ENCODE results near the gene TNRC6B. TPM values are rescaled to one million over a fixed set of nuclear protein-coding genes. Genes with fewer than 3 reads are reported as not detected.

Gene TNRC6B
- total and polyA plus RNA-seq, 2 of the 13 experiments (the other 11 are each of a cell fraction or from before 2014, with no cell fraction given) = 8.9 to 13.2 TPM

DNA sequence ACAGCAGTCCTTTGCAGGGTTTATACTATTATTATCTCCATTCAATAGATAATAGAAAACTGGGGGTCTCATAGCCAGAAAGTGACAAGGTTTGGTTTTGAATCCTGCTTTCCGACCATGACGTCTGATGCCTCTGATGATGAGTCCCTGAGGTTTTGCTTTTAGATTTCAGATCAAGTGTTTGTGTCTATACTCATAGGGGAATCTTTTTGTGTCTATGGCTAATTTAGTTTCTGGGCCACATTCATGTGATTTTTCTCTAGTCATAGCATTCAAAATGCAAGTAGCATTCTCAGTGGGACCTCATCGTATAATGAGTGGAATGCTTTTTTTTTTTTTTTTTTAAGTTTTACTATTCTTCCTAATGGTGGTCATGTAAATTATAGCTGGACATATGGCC lies 72.9 kb downstream of the TNRC6B start:
- in situ Hi-C loops (cut with HindIII; ENCODE audit: extremely low pct_ligation_motif_present, low pct_unique_long_range_greater_than_20kb) = no loop called here
- intact Hi-C loops (cut with micrococcal nuclease; ENCODE audit: unreplicated experiment) = no loop called here
- Histone ChIP-seq H3K4me2 (ENCODE audit: low read depth, low read length) (no peak overlapping the region), H4K20me1 (ENCODE audit: insufficient read depth, low read length) (0 out of 2 replicates have a peak, but pooled peaks cover 4% of the 10 kb centered on the region), H3K9ac (ENCODE audit: insufficient read depth, low read depth, low read length) (no peak overlapping the region), H3K4me3 (replicated peaks in 1 of 3; ENCODE audit: insufficient read depth in 1 of 3, low read depth in 2 of 3, low read length in 3 of 3) (no peak overlapping the region), H3K27ac (ENCODE audit: extremely low read length, insufficient read depth, low read length) (no peak overlapping the region), H3K27me3 (ENCODE audit: control insufficient read depth in 1 of 2, insufficient read depth in 2 of 2, low read length in 2 of 2) (no peaks in the 10 kb centered on the region), H3K36me3 (replicated peaks in 1 of 2; ENCODE audit: control insufficient read depth in 1 of 2, insufficient read depth in 2 of 2, low read length in 2 of 2) (peaks cover 5 to 8% of the 10 kb centered on the region in 2 experiments; a peak in 4 of 5 replicates), H2AFZ (ENCODE audit: low read length) (no peak overlapping the region), H3K4me1 (ENCODE audit: insufficient read depth, low read length) (no peaks in the 10 kb centered on the region), H3K79me2 (ENCODE audit: insufficient read depth, low read length) (peaks cover 5% of the 10 kb centered on the region), H3K9me3 (ENCODE audit: low read length) (no peaks in the 10 kb centered on the region)
- 96% methylated on average over 3 of the region's 3 CpGs for WGBS (ENCODE audit: low lambda C conversion rate)
- ATAC-seq (no peak), FAIRE-seq (no peak), DNase-seq (ENCODE audit: low spot score) (no peak)
- TF ChIP-seq ZNF331 (CRISPR knock-in tag; IDR thresholded peaks at IDR 0.05) (no peak), ZNF7 (CRISPR knock-in tag; IDR thresholded peaks at IDR 0.05) (no peak), ZNF569 (CRISPR knock-in tag; IDR thresholded peaks at IDR 0.05; ENCODE audit: borderline replicate concordance) (no peak), MBNL3 (CRISPR knock-in tag; conservative IDR thresholded peaks at IDR 0.05) (no peak), HES4 (CRISPR knock-in tag; IDR thresholded peaks at IDR 0.05; ENCODE audit: borderline replicate concordance) (no peak), POLR2AphosphoS2 (IDR thresholded peaks at IDR 0.05; ENCODE audit: low read depth, low read length) (no peak), ZNF329 (CRISPR knock-in tag; IDR thresholded peaks at IDR 0.05; ENCODE audit: low read depth) (no peak), ZBTB37 (CRISPR knock-in tag; IDR thresholded peaks at IDR 0.05) (no peak), KLF6 (CRISPR knock-in tag; IDR thresholded peaks at IDR 0.05) (no peak), ZNF138 (CRISPR knock-in tag; IDR thresholded peaks at IDR 0.05; ENCODE audit: low read depth) (no peak), NFYB (CRISPR knock-in tag; IDR thresholded peaks at IDR 0.05) (no peak), MEIS1 (CRISPR knock-in tag; IDR thresholded peaks at IDR 0.05; ENCODE audit: borderline replicate concordance) (no peak)
- POLR2A ChIA-PET = no interaction called here
- CTCF ChIA-PET (ENCODE audit: low intra/inter-chr PET ratio, low total read pairs) = no interaction called here
- no TSS peak for BruUV-seq (replicated peaks)
